HEK293 (cell line): Measurements from ENCODE around the gene WRAP73.

Source experiments
- CTCF ChIA-PET: fragments of 350-600 bp; formaldehyde crosslinking; extraction: SDS; loops from one replicate; lab custom pipeline; 2021; ENCODE audit warnings: antibody characterized with exemption; lab: Yijun Ruan, JAX
- POLR2A ChIA-PET: fragments of 300-600 bp; formaldehyde crosslinking; extraction: SDS; loops from one replicate; lab custom pipeline; 2020; ENCODE audit warnings: antibody characterized with exemption, inconsistent platforms; lab: Yijun Ruan, JAX
- H3K27ac ChIP-seq: fragments of 200-500 bp; sonication (Bioruptor generic); 2 replicates; pipeline ENCODE4 v1.5.1; 2014; ENCODE audit warnings: low read depth, low read length, control low read depth, inconsistent platforms; ENCODE audit errors: extremely low read depth
- H3K36me3 ChIP-seq, 2 experiments: fragments of 200-500 bp in 1 of 2; sonication (Bioruptor generic) in 1 of 2; 1 replicate in 1 of 2; 2 replicates in 1 of 2; pipeline ENCODE4 v1.5.1; 2014 to 2017; ENCODE audit warnings: inconsistent platforms in 2 of 2, low read length in 2 of 2; ENCODE audit not compliant: control insufficient read depth in 2 of 2, insufficient read depth in 1 of 2
- H3K4me1 ChIP-seq: fragments of 200-500 bp; sonication (Bioruptor generic); 2 replicates; pipeline ENCODE4 v1.5.1; 2014; ENCODE audit warnings: mild to moderate bottlenecking, low read length, inconsistent platforms; ENCODE audit not compliant: control insufficient read depth, insufficient read depth
- H3K4me3 ChIP-seq: 2 replicates; pipeline ENCODE4 v1.5.1; 2011; ENCODE audit warnings: low read depth, mild to moderate bottlenecking, control low read depth, low read length, moderate library complexity
- H3K9me3 ChIP-seq: fragments of 200-500 bp; sonication (Bioruptor generic); 2 replicates; pipeline ENCODE4 v1.5.1; 2014; ENCODE audit warnings: low read depth, low read length, inconsistent platforms; ENCODE audit not compliant: control insufficient read depth, insufficient read depth
- INSM2 ChIP-seq: fragments of 450-650 bp; formaldehyde crosslinking; IDR thresholded peaks from 2 replicates; pipeline ENCODE4 v1.5.1; 2016; ENCODE audit warnings: missing biosample characterization, missing genetic modification characterization
- PRDM1 ChIP-seq: fragments of 450-650 bp; formaldehyde crosslinking; IDR thresholded peaks from 2 replicates; pipeline ENCODE4; 2016; ENCODE audit warnings: missing biosample characterization, missing genetic modification characterization
- PRDM2 ChIP-seq: fragments of 450-650 bp; formaldehyde crosslinking; IDR thresholded peaks from 2 replicates; pipeline ENCODE4 v1.5.1; 2016; ENCODE audit warnings: missing biosample characterization, missing genetic modification characterization, borderline replicate concordance
- ZBTB48 ChIP-seq: fragments of 450-650 bp; formaldehyde crosslinking; IDR thresholded peaks from 2 replicates; pipeline ENCODE4 v1.5.1; 2016; ENCODE audit warnings: missing biosample characterization, missing genetic modification characterization
- ZNF132 ChIP-seq: fragments of 450-650 bp; formaldehyde crosslinking; IDR thresholded peaks from 2 replicates; pipeline ENCODE4 v1.5.1; 2017; ENCODE audit warnings: missing biosample characterization, missing genetic modification characterization, borderline replicate concordance
- ZNF169 ChIP-seq: fragments of 450-650 bp; formaldehyde crosslinking; IDR thresholded peaks from 2 replicates; pipeline ENCODE4 v1.5.1; 2016; ENCODE audit warnings: missing biosample characterization, missing genetic modification characterization
- ZNF366 ChIP-seq: fragments of 450-650 bp; formaldehyde crosslinking; conservative IDR thresholded peaks from 2 replicates; pipeline ENCODE4 v1.5.1; 2016; ENCODE audit warnings: missing biosample characterization, missing genetic modification characterization
- ZNF544 ChIP-seq: fragments of 450-650 bp; formaldehyde crosslinking; IDR thresholded peaks from 2 replicates; pipeline ENCODE4 v1.5.0; 2017; ENCODE audit warnings: missing biosample characterization, missing genetic modification characterization
- ZNF610 ChIP-seq: fragments of 450-650 bp; formaldehyde crosslinking; IDR thresholded peaks from 2 replicates; pipeline ENCODE4 v1.5.1; 2016; ENCODE audit warnings: missing biosample characterization, missing genetic modification characterization, borderline replicate concordance
- ZNF664 ChIP-seq: fragments of 450-650 bp; formaldehyde crosslinking; IDR thresholded peaks from 2 replicates; pipeline ENCODE4 v1.5.1; 2016; ENCODE audit warnings: missing biosample characterization, missing genetic modification characterization
- ZNF792 ChIP-seq: fragments of 450-650 bp; formaldehyde crosslinking; IDR thresholded peaks from 2 replicates; pipeline ENCODE4 v1.5.1; 2016; ENCODE audit warnings: missing biosample characterization, missing genetic modification characterization
- ZSCAN16 ChIP-seq: fragments of 450-650 bp; formaldehyde crosslinking; IDR thresholded peaks from 2 replicates; pipeline ENCODE4 v1.5.1; 2016; ENCODE audit warnings: missing biosample characterization, missing genetic modification characterization
- ZSCAN23 ChIP-seq: fragments of 450-650 bp; formaldehyde crosslinking; IDR thresholded peaks from 2 replicates; pipeline ENCODE4 v1.5.1; 2016; ENCODE audit warnings: missing biosample characterization, missing genetic modification characterization
- TF ChIP-seq, protein P1 (sequence below): fragments of 450-650 bp; formaldehyde crosslinking; conservative IDR thresholded peaks from 2 replicates; pipeline ENCODE4 v1.5.1; 2016; ENCODE audit warnings: low read depth, missing biosample characterization, missing genetic modification characterization
- TF ChIP-seq, protein P2 (sequence below): fragments of 450-650 bp; formaldehyde crosslinking; optimal IDR thresholded peaks from 2 replicates; pipeline ENCODE3; 2016; ENCODE audit warnings: missing biosample characterization, mild to moderate bottlenecking, missing genetic modification characterization
- TF ChIP-seq, protein P3 (sequence below): fragments of 450-650 bp; IDR thresholded peaks from 2 replicates; pipeline ENCODE4 v1.5.1; 2018; ENCODE audit warnings: missing biosample characterization, mild to moderate bottlenecking, missing genetic modification characterization

The WRAP73 gene

DNA sequence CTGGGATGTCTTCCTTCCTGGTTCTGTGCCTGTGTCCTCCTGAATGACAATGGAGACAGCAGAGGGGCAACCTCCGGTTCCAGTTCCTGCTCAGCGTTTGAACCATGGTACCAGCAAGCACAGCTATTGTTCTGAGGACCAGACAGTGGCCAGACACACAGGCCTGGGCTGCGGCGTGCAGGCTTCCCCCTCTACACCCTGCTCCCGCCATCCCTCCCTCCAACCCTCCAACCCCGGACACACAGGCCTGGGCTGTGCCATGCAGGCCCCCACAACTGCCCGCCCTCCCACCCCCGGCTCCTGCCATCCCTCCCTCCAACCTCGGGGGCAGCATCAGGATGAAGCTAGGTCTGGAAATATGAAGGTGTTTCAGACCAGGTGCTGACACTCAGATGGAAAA is 33.0 kb downstream of the WRAP73 start:
- Histone ChIP-seq H3K4me1 (no peaks in the 10 kb centered on the region; the same call in 1 of the 2 replicates), H3K27ac (no peak overlapping the region), H3K36me3 (no peaks in the 10 kb centered on the region), H3K4me3 (no peak overlapping the region), H3K9me3 (no peaks in the 10 kb centered on the region)
- POLR2A ChIA-PET, result no interaction called here
- TF ChIP-seq ZNF610 (tag by site-specific recombination), result no peak
- no peak for TF ChIP-seq PRDM2
- no peak for TF ChIP-seq ZNF169
- TF ChIP-seq, protein P1, sequence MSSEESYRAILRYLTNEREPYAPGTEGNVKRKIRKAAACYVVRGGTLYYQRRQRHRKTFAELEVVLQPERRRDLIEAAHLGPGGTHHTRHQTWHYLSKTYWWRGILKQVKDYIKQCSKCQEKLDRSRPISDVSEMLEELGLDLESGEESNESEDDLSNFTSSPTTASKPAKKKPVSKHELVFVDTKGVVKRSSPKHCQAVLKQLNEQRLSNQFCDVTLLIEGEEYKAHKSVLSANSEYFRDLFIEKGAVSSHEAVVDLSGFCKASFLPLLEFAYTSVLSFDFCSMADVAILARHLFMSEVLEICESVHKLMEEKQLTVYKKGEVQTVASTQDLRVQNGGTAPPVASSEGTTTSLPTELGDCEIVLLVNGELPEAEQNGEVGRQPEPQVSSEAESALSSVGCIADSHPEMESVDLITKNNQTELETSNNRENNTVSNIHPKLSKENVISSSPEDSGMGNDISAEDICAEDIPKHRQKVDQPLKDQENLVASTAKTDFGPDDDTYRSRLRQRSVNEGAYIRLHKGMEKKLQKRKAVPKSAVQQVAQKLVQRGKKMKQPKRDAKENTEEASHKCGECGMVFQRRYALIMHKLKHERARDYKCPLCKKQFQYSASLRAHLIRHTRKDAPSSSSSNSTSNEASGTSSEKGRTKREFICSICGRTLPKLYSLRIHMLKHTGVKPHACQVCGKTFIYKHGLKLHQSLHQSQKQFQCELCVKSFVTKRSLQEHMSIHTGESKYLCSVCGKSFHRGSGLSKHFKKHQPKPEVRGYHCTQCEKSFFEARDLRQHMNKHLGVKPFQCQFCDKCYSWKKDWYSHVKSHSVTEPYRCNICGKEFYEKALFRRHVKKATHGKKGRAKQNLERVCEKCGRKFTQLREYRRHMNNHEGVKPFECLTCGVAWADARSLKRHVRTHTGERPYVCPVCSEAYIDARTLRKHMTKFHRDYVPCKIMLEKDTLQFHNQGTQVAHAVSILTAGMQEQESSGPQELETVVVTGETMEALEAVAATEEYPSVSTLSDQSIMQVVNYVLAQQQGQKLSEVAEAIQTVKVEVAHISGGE, result no peak
- no peak for TF ChIP-seq PRDM1 (tag by site-specific recombination)
- no peak for TF ChIP-seq ZNF792 (tag by site-specific recombination)
- TF ChIP-seq ZSCAN16 (tag by site-specific recombination), result no peak
- TF ChIP-seq, protein P2, sequence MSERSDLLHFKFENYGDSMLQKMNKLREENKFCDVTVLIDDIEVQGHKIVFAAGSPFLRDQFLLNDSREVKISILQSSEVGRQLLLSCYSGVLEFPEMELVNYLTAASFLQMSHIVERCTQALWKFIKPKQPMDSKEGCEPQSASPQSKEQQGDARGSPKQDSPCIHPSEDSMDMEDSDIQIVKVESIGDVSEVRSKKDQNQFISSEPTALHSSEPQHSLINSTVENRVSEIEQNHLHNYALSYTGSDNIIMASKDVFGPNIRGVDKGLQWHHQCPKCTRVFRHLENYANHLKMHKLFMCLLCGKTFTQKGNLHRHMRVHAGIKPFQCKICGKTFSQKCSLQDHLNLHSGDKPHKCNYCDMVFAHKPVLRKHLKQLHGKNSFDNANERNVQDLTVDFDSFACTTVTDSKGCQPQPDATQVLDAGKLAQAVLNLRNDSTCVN, result no peak
- no peak for TF ChIP-seq INSM2 (tag by site-specific recombination)
- no peak for TF ChIP-seq ZNF366 (tag by site-specific recombination)
- no peak for TF ChIP-seq ZNF544 (tag by site-specific recombination)
- no peak for TF ChIP-seq ZBTB48 (tag by site-specific recombination)
- TF ChIP-seq, protein P3, sequence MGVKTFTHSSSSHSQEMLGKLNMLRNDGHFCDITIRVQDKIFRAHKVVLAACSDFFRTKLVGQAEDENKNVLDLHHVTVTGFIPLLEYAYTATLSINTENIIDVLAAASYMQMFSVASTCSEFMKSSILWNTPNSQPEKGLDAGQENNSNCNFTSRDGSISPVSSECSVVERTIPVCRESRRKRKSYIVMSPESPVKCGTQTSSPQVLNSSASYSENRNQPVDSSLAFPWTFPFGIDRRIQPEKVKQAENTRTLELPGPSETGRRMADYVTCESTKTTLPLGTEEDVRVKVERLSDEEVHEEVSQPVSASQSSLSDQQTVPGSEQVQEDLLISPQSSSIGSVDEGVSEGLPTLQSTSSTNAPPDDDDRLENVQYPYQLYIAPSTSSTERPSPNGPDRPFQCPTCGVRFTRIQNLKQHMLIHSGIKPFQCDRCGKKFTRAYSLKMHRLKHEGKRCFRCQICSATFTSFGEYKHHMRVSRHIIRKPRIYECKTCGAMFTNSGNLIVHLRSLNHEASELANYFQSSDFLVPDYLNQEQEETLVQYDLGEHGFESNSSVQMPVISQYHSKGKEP (tag by site-specific recombination), result no peak
- no peak for TF ChIP-seq ZSCAN23 (tag by site-specific recombination)
- no peak for TF ChIP-seq ZNF132 (tag by site-specific recombination)
- TF ChIP-seq ZNF664 (tag by site-specific recombination), result no peak
- CTCF ChIA-PET, result interaction anchor here (0.5 to 7.8 kb wide), 7 partner anchors 26 to 167 kb away, joined by 3 to 41 read pairs (median 4); no protein-coding TSS in a partner anchor
